GM12878 (cell line): ENCODE results near the gene TCERG1L. TPM values are rescaled to one million over a fixed set of nuclear protein-coding genes. Genes with fewer than 3 reads are reported as not detected.

ENCODE experiments used
- KAT2A ChIP-seq: conservative IDR thresholded peaks from 2 replicates; pipeline ENCODE4 v1.6.1; 2011; ENCODE audit warnings: low read depth, low read length; ENCODE audit not compliant: control insufficient read depth
- POLR2AphosphoS2 ChIP-seq: IDR thresholded peaks from 2 replicates; pipeline ENCODE4 v1.6.1; 2011; ENCODE audit warnings: low read depth, mild to moderate bottlenecking, low read length, improper control_type of control experiment, moderate library complexity
- RBBP5 ChIP-seq: fragments of 200-600 bp; sonication (generic); conservative IDR thresholded peaks from 2 replicates; pipeline ENCODE4 v1.6.1; 2016
- RCOR1 ChIP-seq: conservative IDR thresholded peaks from 2 replicates; pipeline ENCODE4 v1.6.1; 2012; ENCODE audit warnings: low read depth, low read length, improper control_type of control experiment
- RFX5 ChIP-seq: IDR thresholded peaks from 2 replicates; pipeline ENCODE4 v1.6.1; 2011; ENCODE audit warnings: low read depth, low read length, improper control_type of control experiment
- SMARCA5 ChIP-seq: fragments of 450-650 bp; IDR thresholded peaks from 2 replicates; pipeline ENCODE4 v1.6.1; 2017; ENCODE audit warnings: mild to moderate bottlenecking
- TAF1 ChIP-seq: IDR thresholded peaks from 2 replicates; pipeline ENCODE4 v1.6.1; 2011; ENCODE audit warnings: mild to moderate bottlenecking, low read depth, low read length, borderline replicate concordance
- TCF3 ChIP-seq: IDR thresholded peaks from 2 replicates; pipeline ENCODE4 v1.6.1; 2012; ENCODE audit warnings: low read depth, mild to moderate bottlenecking, low read length, borderline replicate concordance; ENCODE audit not compliant: insufficient read depth
- YY1 ChIP-seq: IDR thresholded peaks from 2 replicates; pipeline ENCODE4 v1.6.1; 2011; ENCODE audit warnings: low read depth, mild to moderate bottlenecking, low read length
- polyA plus RNA-seq, 11 experiments: library from polyadenylated mRNA; depleted of rRNA in 4 of 11; unstranded in 6 of 11; stranded (reverse) in 5 of 11; fragments of >200 nt; fragmentation: Nextera tagmentation in 4 of 11; fragmentation: Illumina TruSeq in 1 of 11; extraction: Ambion mirVana in 4 of 11; extraction: Trizol in 1 of 11; gene quantifications; 1 replicate in 1 of 11; 2 replicates in 10 of 11; pipeline versions ENCODE4 v1.2.1 to v1.2.3, GENCODE V29; 2011 to 2016; ENCODE audit warnings: inconsistent platforms in 2 of 11, missing spikeins in 2 of 11, low read depth in 1 of 11
- total RNA-seq, 4 experiments: library from RNA; depleted of rRNA in 3 of 4; stranded (reverse); fragments of >200 nt in 3 of 4; fragmentation: Illumina TruSeq in 1 of 4; extraction: Trizol in 1 of 4; gene quantifications; 2 replicates each; pipeline versions ENCODE4 v1.2.1 to v1.2.3, GENCODE V29; 2013 to 2021
- TF ChIP-seq, protein P1 (sequence below): fragments of 450-650 bp; IDR thresholded peaks from 2 replicates; pipeline ENCODE4 v1.6.1; 2018; ENCODE audit warnings: mild to moderate bottlenecking, low read depth, moderate library complexity; ENCODE audit not compliant: partially characterized antibody
- TF ChIP-seq, protein P2 (sequence below): fragments of 450-650 bp; IDR thresholded peaks from 2 replicates; pipeline ENCODE4 v1.6.1; 2017; ENCODE audit warnings: borderline replicate concordance

The TCERG1L gene
- total and polyA plus RNA-seq, 10 of the 15 experiments (the other 5 are each of a cell fraction or from before 2014, with no cell fraction given) = not detected

DNA sequence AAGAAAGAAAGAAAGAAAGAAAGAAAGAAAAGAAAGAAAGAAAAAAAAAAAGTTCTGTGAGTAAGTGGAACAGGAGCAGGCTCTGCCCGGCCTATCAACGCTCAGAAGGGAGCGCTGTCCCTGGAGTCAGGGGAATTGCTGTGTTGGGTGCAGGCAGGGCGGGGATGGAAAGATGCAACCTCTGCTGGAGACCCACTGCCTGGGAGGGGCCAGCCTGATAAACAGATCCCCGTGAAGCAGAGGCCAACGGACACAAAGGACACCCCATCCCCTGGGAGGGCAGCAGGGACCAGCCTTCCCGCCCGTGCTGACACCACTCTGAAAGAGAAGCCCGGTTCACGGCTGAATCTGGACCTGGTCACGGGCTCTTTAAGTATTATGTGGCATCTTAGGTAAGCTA is 54.5 kb downstream of the TCERG1L start (continued):
- TF ChIP-seq, protein P1, sequence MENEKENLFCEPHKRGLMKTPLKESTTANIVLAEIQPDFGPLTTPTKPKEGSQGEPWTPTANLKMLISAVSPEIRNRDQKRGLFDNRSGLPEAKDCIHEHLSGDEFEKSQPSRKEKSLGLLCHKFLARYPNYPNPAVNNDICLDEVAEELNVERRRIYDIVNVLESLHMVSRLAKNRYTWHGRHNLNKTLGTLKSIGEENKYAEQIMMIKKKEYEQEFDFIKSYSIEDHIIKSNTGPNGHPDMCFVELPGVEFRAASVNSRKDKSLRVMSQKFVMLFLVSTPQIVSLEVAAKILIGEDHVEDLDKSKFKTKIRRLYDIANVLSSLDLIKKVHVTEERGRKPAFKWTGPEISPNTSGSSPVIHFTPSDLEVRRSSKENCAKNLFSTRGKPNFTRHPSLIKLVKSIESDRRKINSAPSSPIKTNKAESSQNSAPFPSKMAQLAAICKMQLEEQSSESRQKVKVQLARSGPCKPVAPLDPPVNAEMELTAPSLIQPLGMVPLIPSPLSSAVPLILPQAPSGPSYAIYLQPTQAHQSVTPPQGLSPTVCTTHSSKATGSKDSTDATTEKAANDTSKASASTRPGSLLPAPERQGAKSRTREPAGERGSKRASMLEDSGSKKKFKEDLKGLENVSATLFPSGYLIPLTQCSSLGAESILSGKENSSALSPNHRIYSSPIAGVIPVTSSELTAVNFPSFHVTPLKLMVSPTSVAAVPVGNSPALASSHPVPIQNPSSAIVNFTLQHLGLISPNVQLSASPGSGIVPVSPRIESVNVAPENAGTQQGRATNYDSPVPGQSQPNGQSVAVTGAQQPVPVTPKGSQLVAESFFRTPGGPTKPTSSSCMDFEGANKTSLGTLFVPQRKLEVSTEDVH = no peak
- TF ChIP-seq KAT2A = no peak
- TF ChIP-seq, protein P2, sequence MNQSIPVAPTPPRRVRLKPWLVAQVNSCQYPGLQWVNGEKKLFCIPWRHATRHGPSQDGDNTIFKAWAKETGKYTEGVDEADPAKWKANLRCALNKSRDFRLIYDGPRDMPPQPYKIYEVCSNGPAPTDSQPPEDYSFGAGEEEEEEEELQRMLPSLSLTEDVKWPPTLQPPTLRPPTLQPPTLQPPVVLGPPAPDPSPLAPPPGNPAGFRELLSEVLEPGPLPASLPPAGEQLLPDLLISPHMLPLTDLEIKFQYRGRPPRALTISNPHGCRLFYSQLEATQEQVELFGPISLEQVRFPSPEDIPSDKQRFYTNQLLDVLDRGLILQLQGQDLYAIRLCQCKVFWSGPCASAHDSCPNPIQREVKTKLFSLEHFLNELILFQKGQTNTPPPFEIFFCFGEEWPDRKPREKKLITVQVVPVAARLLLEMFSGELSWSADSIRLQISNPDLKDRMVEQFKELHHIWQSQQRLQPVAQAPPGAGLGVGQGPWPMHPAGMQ = no peak
- no peak for TF ChIP-seq SMARCA5
- no peak for TF ChIP-seq YY1
- no peak for TF ChIP-seq TAF1
- TF ChIP-seq RFX5 = no peak
- TF ChIP-seq RCOR1 = no peak
- no peak for TF ChIP-seq TCF3
- TF ChIP-seq POLR2AphosphoS2 = no peak
- no peak for TF ChIP-seq RBBP5
